ENCODE data around the gene IQCN.

IQCN gene

DNA sequence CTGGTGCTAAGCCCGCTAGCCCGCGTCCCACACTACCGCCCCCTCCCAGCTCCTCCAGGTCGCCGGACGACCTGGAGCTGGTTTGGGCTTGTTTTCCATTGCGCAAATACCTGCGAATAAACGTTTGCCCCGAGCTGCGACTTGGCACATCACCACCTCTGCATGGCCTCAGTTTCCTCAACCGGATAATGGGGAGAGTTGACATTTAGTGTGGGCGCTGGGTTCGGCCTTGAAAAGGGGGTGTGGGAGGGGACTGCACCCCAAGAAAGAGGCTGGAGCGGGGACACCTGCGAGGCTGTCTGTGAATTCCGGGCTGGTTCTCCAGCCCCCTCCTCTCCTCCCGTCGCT, 18.2 kb upstream of the IQCN start:
- H3K36me3 ChIP-seq = no peaks in the 10 kb centered on the region
- DNase-seq = no peak
- H3K4me1 ChIP-seq = peaks cover 8 to 40% (median 35%) of the 10 kb centered on the region in 4 donors
- TF ChIP-seq, protein P1, sequence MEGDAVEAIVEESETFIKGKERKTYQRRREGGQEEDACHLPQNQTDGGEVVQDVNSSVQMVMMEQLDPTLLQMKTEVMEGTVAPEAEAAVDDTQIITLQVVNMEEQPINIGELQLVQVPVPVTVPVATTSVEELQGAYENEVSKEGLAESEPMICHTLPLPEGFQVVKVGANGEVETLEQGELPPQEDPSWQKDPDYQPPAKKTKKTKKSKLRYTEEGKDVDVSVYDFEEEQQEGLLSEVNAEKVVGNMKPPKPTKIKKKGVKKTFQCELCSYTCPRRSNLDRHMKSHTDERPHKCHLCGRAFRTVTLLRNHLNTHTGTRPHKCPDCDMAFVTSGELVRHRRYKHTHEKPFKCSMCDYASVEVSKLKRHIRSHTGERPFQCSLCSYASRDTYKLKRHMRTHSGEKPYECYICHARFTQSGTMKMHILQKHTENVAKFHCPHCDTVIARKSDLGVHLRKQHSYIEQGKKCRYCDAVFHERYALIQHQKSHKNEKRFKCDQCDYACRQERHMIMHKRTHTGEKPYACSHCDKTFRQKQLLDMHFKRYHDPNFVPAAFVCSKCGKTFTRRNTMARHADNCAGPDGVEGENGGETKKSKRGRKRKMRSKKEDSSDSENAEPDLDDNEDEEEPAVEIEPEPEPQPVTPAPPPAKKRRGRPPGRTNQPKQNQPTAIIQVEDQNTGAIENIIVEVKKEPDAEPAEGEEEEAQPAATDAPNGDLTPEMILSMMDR (IDR thresholded peaks at IDR 0.05) = no peak
- no peaks in the 10 kb centered on the region for H3K9me3 ChIP-seq
- peak overlapping the region; percentile 95 to 99 for H3K27ac ChIP-seq
- H3K27me3 ChIP-seq = no peaks in the 10 kb centered on the region
- intact Hi-C loops (cut with DNase I; ENCODE audit: low total_unique reads) = no loop called here
- H3K4me3 ChIP-seq = peak overlapping the region; percentile 64

DNA sequence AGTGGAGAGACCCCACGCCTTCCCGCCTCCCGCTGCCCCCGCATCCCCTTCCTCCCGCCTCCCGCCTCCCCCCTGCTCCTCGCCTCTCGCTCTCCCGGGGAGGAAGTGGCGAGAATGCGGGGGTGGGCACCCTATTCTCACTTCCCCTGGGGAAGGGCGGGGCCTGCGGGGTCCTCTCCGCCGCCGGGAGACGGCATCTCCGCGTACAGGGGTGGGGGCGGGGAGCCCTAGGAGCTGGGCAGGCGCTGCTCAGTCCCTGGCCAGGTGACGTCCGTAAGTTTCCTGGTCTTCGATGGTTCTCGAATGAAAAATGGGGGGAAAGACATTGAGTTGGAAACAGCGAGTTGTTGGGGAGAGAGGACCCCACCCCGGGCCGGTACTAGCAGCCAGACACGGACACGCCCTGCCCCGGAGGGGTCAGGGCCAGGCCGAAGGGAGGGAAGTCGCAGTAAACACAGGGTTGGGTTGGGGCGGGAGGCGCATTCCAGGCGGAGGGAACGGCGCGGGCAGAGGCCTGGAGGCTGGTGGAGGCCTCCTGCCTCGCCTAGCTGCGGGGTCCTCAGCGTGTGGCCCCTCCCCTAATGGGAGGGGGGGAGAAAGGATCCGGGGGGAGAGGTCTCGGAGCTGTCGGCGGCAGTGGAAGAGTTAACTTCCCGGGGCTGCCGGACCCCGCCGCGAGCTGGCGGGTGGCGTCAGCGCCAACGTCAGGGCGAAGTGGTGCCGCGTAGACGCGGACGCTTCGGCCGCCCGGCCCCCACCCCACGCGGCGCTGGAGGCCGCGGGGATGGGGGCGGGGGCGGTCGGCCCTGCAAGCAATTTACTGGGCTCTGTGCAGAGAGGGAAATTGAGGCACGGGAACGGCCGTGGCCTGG, 17.6 kb upstream of the IQCN start:
- DNase-seq = peak; percentile 87 to 96

DNA sequence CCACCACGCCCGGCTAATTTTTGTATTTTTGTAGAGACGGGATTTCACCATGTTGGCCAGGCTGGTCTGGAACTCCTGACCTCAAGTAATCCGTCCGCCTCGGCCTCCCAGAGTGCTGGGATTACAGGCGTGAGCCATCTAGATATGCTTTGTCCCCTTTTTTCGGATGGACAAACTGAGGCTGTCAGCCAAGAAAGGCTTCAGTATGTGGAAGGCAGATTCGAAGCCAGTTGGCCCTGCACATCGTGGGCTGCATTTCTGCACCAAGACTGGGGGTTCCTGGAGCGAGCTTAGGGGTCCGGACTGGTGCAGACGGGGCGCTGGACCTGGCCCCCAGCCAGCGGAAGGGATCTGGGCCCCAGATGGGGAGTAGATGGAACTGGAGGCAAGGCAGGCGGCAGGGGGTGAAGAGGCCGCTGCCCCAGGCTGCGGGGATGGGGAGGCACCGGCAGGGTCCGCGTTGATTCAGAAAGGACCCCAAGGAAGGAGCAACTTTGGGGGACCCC, 16.8 kb upstream of the IQCN start:
- peaks cover 8 to 43% (median 38%) of the 10 kb centered on the region in 4 donors for H3K4me1 ChIP-seq
- intact Hi-C loops (cut with DNase I; ENCODE audit: low total_unique reads) = no loop called here
- peak overlapping the region; percentile 95 to 99 for H3K27ac ChIP-seq
- no peaks in the 10 kb centered on the region for H3K27me3 ChIP-seq
- TF ChIP-seq, protein P1 (IDR thresholded peaks at IDR 0.05) = no peak
- no peaks in the 10 kb centered on the region for H3K36me3 ChIP-seq
- DNase-seq = peak in 1 of 2 donors; percentile 77
- peak overlapping the region; percentile 64 for H3K4me3 ChIP-seq
- H3K9me3 ChIP-seq = no peaks in the 10 kb centered on the region

More for the DNA sequence above, 17.6 kb upstream of the IQCN start:
- Histone ChIP-seq H3K4me3 (peak overlapping the region; percentile 64), H3K27ac (peak overlapping the region; percentile 95 to 99), H3K4me1 (peaks cover 8 to 43% (median 36%) of the 10 kb centered on the region in 4 donors), H3K36me3 (no peaks in the 10 kb centered on the region), H3K9me3 (no peaks in the 10 kb centered on the region), H3K27me3 (no peaks in the 10 kb centered on the region)
- intact Hi-C loops (cut with DNase I; ENCODE audit: low total_unique reads) = no loop called here
- TF ChIP-seq, protein P1 (IDR thresholded peaks at IDR 0.05) = no peak

DNA sequence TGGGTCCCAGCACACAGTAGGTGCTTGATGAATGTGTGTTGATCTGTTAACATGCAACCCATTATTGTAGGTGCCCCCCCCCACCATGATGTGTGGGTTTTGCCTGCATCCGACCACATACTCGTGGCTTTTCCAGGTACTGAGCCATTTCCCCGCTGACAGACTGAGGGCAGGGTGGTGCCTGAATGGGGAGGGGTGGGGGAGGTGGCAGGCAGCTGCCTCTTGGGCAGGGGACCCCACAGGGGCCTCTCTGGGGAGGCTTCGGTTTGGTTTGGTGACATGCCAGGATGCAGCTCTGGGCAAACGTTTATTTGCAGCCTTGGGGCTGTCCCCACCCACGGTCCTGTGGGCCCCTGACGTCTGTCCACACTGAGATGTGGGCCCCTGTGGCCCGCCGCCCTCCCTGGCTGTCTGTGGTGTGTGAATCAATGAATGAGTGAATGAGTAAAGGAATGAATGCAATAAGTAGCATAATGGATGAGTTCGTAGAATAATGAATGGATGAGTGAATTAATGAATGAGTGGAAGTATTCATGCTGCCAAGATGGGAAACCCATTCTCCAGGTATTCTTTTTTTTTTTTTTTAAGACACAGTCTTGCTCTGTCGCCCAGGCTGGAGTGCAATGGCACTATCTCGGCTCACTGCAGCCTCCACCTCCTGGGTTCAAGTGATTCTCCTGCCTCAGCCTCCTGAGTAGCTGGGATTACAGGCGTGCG, 16.2 kb upstream of the IQCN start:
- no peaks in the 10 kb centered on the region for H3K27me3 ChIP-seq
- peaks cover 8 to 46% (median 38%) of the 10 kb centered on the region in 4 donors for H3K4me1 ChIP-seq
- no peak overlapping the region for H3K4me3 ChIP-seq
- H3K9me3 ChIP-seq = no peaks in the 10 kb centered on the region
- intact Hi-C loops (cut with DNase I; ENCODE audit: low total_unique reads) = no loop called here
- H3K27ac ChIP-seq = peak overlapping the region; percentile 95 to 99
- TF ChIP-seq, protein P1 (IDR thresholded peaks at IDR 0.05) = no peak
- no peaks in the 10 kb centered on the region for H3K36me3 ChIP-seq
- DNase-seq = peak in 1 of 2 donors; percentile 90

DNA sequence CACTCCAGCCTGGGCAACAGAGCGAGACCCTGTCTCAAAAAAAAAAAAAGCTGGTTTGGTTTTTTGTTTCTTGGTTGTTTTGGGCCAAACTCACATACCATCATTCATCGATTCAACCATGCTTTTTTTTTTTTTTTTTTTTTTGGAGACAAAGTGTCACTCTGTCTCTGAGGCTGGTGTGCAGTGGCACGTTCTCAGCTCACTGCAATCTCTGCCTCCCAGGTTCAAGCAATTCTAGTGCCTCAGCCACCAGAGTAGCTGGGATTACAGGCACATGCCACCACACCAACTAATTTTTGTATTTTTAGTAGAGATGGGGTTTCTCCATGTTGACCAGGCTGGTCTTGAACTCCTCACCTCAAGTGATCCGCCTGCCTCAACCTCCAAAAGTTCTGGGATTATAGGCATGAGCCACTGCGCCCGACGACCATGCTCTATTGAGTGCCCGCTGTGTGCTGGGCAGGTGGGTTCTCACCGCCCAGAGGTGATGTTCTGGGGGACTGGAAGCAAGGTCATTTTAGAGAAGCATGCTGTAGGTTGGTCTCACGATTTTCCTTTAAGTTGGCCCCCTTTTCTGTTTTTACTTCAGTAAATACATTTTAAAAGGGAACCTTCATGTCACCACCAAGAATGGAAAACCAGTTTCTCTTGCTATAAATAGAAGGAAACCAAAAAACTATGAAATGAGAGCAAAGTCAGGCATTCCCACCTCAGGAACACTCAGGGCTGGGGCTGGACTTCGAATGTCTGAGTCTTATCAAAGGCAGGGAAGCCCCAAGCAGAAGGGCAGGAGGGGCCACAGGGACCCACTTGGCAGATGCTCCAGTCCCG, 15.4 kb upstream of the IQCN start:
- TF ChIP-seq, protein P1 (IDR thresholded peaks at IDR 0.05) = no peak
- Histone ChIP-seq H3K4me1 (peaks cover 8 to 54% (median 41%) of the 10 kb centered on the region in 4 donors), H3K36me3 (no peaks in the 10 kb centered on the region), H3K27ac (peak overlapping the region; percentile 95 to 99), H3K4me3 (no peak overlapping the region), H3K27me3 (no peaks in the 10 kb centered on the region), H3K9me3 (no peaks in the 10 kb centered on the region)
- intact Hi-C loops (cut with DNase I; ENCODE audit: low total_unique reads) = no loop called here
- no peak for DNase-seq
